Endothelial cell of umbilical vein (primary cell): Measurements from ENCODE around the gene HAVCR1. TPM values are rescaled to one million over a fixed set of nuclear protein-coding genes. Genes with fewer than 3 reads are reported as not detected.

Experiments
- BruUV-seq: library from RNA; stranded (reverse); fragments of 400-500 nt; replicated peaks from 2 replicates; lab custom pipeline; 2021; lab: Mats Ljungman, UMichigan
- CTCF ChIA-PET: fragments of 300-600, 350-600 bp; sonication (Branson Sonifier 250); formaldehyde crosslinking; loops from one replicate; lab custom pipeline; 2021; ENCODE audit warnings: antibody characterized with exemption, inconsistent platforms; lab: Charles Lee
- POLR2A ChIA-PET: fragments of 300-600, 350-600 bp; sonication (Branson Sonifier 250); formaldehyde crosslinking; loops from one replicate; lab custom pipeline; 2021; ENCODE audit warnings: antibody characterized with exemption, inconsistent platforms; lab: Charles Lee
- DNase-seq: peaks from one replicate; pipeline ENCODE4 v3.0.0-alpha.2; 2011; ENCODE audit warnings: low read depth, low spot score
- FAIRE-seq: peaks from 2 replicates; lab custom pipeline; 2011; peaks lifted over from hg19 to GRCh38; lab: Jason Lieb, UNC
- H2AFZ ChIP-seq: 2 replicates; pipeline ENCODE4 v1.6.0; 2012; ENCODE audit warnings: low read depth, low read length, control low read depth, inconsistent platforms
- H3K27ac ChIP-seq: 2 replicates; pipeline ENCODE4 v1.5.1; 2011; ENCODE audit warnings: low read depth, mild to moderate bottlenecking, control low read depth, low read length, moderate library complexity; ENCODE audit not compliant: insufficient read depth
- H3K27me3 ChIP-seq, 2 experiments: 2 replicates each; pipeline versions ENCODE4 v1.6.0 to v1.6.1; 2011; ENCODE audit warnings: low read length in 2 of 2, mixed read lengths in 1 of 2; ENCODE audit not compliant: control insufficient read depth in 2 of 2, insufficient read depth in 2 of 2
- H3K36me3 ChIP-seq, 2 experiments: 2 replicates in 1 of 2; 3 replicates in 1 of 2; pipeline ENCODE4 v1.5.1; 2011; ENCODE audit warnings: low read length in 2 of 2, mild to moderate bottlenecking in 1 of 2, moderate library complexity in 1 of 2; ENCODE audit not compliant: control insufficient read depth in 2 of 2, insufficient read depth in 2 of 2; ENCODE audit errors: extremely low read depth in 1 of 2
- H3K4me1 ChIP-seq: 3 replicates; pipeline ENCODE4 v1.5.1; 2011; ENCODE audit warnings: mild to moderate bottlenecking, low read length; ENCODE audit not compliant: control insufficient read depth, insufficient read depth; ENCODE audit errors: extremely low read depth
- H3K4me2 ChIP-seq: 2 replicates; pipeline ENCODE4 v1.6.1; 2011; ENCODE audit warnings: low read length, control low read depth, mixed read lengths; ENCODE audit not compliant: insufficient read depth
- H3K4me3 ChIP-seq, 3 experiments: fragments of 200-600 bp in 1 of 3; sonication (generic), shearing (Covaris generic) in 1 of 3; replicated peaks in 1 of 3; 2 replicates each; pipeline ENCODE4 v1.5.1; 2011 to 2016; ENCODE audit warnings: control low read depth in 3 of 3, low read length in 3 of 3, mild to moderate bottlenecking in 2 of 3, inconsistent platforms in 1 of 3, low read depth in 1 of 3, moderate library complexity in 1 of 3; ENCODE audit not compliant: insufficient read depth in 1 of 3
- H3K79me2 ChIP-seq: 2 replicates; pipeline ENCODE4 v1.6.0; 2012; ENCODE audit warnings: low read length, inconsistent platforms; ENCODE audit not compliant: control insufficient read depth, insufficient read depth
- H3K9ac ChIP-seq: replicated peaks from 2 replicates; pipeline ENCODE3; 2011; ENCODE audit warnings: low read length, control low read depth; ENCODE audit not compliant: insufficient read depth; ENCODE audit errors: extremely low read depth
- H3K9me1 ChIP-seq: replicated peaks from 3 replicates; pipeline ENCODE4 v1.6.0; 2011; ENCODE audit warnings: mild to moderate bottlenecking, low read length; ENCODE audit not compliant: control insufficient read depth, insufficient read depth; ENCODE audit errors: extremely low read depth
- H3K9me3 ChIP-seq: replicated peaks from 2 replicates; pipeline ENCODE4 v1.5.1; 2012; ENCODE audit warnings: low read length, inconsistent platforms; ENCODE audit not compliant: control insufficient read depth, insufficient read depth
- H4K20me1 ChIP-seq: replicated peaks from 2 replicates; pipeline ENCODE3; 2011; ENCODE audit warnings: mild to moderate bottlenecking, low read length; ENCODE audit not compliant: control insufficient read depth, insufficient read depth; ENCODE audit errors: extremely low read depth
- CTCF ChIP-seq, 2 donors: IDR thresholded peaks; 1 replicate in 1 of 2; 2 replicates in 1 of 2; pipeline ENCODE4 v1.5.1; 2011; ENCODE audit warnings: low read length in 2 of 2, mild to moderate bottlenecking in 2 of 2, moderate library complexity in 2 of 2, control low read depth in 1 of 2, inconsistent platforms in 1 of 2, low read depth in 1 of 2; ENCODE audit not compliant: insufficient read depth in 1 of 2; ENCODE audit errors: extremely low read depth in 1 of 2
- EZH2 ChIP-seq: IDR thresholded peaks from 2 replicates; pipeline ENCODE4 v1.6.1; 2012; ENCODE audit warnings: borderline replicate concordance, low read depth, mild to moderate bottlenecking, moderate library complexity, low read length, inconsistent platforms; ENCODE audit not compliant: severe bottlenecking
- FOS ChIP-seq: IDR thresholded peaks from 2 replicates; pipeline ENCODE4 v1.6.1; 2011; ENCODE audit warnings: mild to moderate bottlenecking, low read length, moderate library complexity, borderline replicate concordance; ENCODE audit not compliant: insufficient read depth
- GATA2 ChIP-seq: IDR thresholded peaks from 2 replicates; pipeline ENCODE4 v1.7.0; 2011; ENCODE audit warnings: low read depth, mild to moderate bottlenecking, moderate library complexity, mixed read lengths, low read length; ENCODE audit not compliant: insufficient read length, insufficient read depth
- JUN ChIP-seq: IDR thresholded peaks from 2 replicates; pipeline ENCODE4 v1.6.1; 2011; ENCODE audit warnings: borderline replicate concordance, low read depth; ENCODE audit not compliant: insufficient read length, insufficient read depth
- MYC ChIP-seq: IDR thresholded peaks from one replicate; pipeline ENCODE4 v1.6.1; 2011; ENCODE audit warnings: mild to moderate bottlenecking, low read depth, low read length
- POLR2A ChIP-seq: IDR thresholded peaks from 2 replicates; pipeline ENCODE4 v1.6.1; 2012; ENCODE audit warnings: low read depth, mild to moderate bottlenecking, control low read depth, low read length
- POLR2AphosphoS5 ChIP-seq: IDR thresholded peaks from 2 replicates; pipeline ENCODE4 v1.6.1; 2012; ENCODE audit warnings: low read depth, mild to moderate bottlenecking, control low read depth, low read length, moderate library complexity; ENCODE audit not compliant: insufficient read depth
- dilution Hi-C: fragments of 300-500 bp; cut with MboI; formaldehyde crosslinking; loops from one replicate; pipeline ENCODE4 v1.15.0; 2019; ENCODE audit warnings: low sequenced_read_pairs; ENCODE audit not compliant: extremely low pct_ligation_motif_present
- intact Hi-C: fragments of 100-400 bp; cut with micrococcal nuclease; formaldehyde crosslinking; loops from one replicate; pipeline ENCODE4 v1.10.0; 2022
- polyA plus RNA-seq, 4 experiments: library from polyadenylated mRNA; depleted of rRNA in 3 of 4; stranded (reverse) in 3 of 4; unstranded in 1 of 4; fragments of >200 nt; gene quantifications; 2 replicates each; pipeline versions ENCODE4 v1.2.1 to v1.2.3, GENCODE V29; 2011 to 2012; ENCODE audit warnings: missing spikeins in 1 of 4
- total RNA-seq: library from RNA; stranded (reverse); gene quantifications from 2 replicates; pipeline ENCODE4 v1.2.3, GENCODE V29; 2021
- TF ChIP-seq, protein P1 (sequence below): IDR thresholded peaks from 2 replicates; pipeline ENCODE4 v1.6.1; 2011; ENCODE audit not compliant: insufficient read depth, insufficient read length

Gene HAVCR1
- total and polyA plus RNA-seq, 2 donors (not counting 3 experiments of a cell fraction or from before 2014, with no cell fraction given): not detected

DNA sequence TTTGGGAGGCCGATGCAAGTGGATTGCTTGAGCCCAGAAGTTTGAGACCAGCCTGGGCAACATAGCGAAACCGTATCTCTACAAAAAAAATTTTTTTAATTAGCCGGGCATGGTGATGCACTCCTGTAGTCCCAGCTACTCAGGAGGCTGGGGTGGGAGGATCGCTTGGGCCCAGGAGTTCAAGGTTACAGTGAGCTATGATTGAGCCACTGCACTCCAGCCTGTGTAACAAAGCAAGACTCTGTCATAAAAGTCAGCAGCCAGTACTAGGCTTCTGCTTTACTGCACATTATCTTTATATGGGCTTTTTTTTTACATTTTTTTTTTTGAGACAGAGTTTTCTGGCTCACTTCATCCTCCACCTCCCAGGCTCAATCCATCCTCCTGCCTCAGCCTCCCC, 9.4 kb upstream of the HAVCR1 start:
- FAIRE-seq (no peak), DNase-seq (no peak)
- CTCF ChIA-PET: no interaction called here
- Histone ChIP-seq H3K9me1 (no peaks in the 10 kb centered on the region), H3K9me3 (no peaks in the 10 kb centered on the region), H3K4me2 (no peak overlapping the region), H3K36me3 (no peaks in the 10 kb centered on the region), H3K4me3 (no peak overlapping the region), H3K79me2 (no peaks in the 10 kb centered on the region), H4K20me1 (no peaks in the 10 kb centered on the region), H3K9ac (no peak overlapping the region), H3K27ac (no peak overlapping the region), H3K27me3 (no peaks in the 10 kb centered on the region), H3K4me1 (no peaks in the 10 kb centered on the region), H2AFZ (no peak overlapping the region)
- dilution Hi-C loops (no loop called here), intact Hi-C loops (no loop called here)
- BruUV-seq: no TSS peak
- no peak for TF ChIP-seq FOS
- no peak for TF ChIP-seq MYC
- no peak for TF ChIP-seq POLR2A
- no peak for TF ChIP-seq CTCF (IDR thresholded peaks at IDR 0.05; ENCODE audit: extremely low read depth in 1 of 2, insufficient read depth in 1 of 2, low read depth in 1 of 2, low read length in 2 of 2)
- TF ChIP-seq, protein P1, sequence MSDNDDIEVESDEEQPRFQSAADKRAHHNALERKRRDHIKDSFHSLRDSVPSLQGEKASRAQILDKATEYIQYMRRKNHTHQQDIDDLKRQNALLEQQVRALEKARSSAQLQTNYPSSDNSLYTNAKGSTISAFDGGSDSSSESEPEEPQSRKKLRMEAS: no peak
- no peak for TF ChIP-seq POLR2AphosphoS5
- TF ChIP-seq GATA2: no peak
- no peak for TF ChIP-seq EZH2
- TF ChIP-seq JUN: no peak
- POLR2A ChIA-PET: no interaction called here
